Upper lobe of left lung (tissue), 6 donors: ENCODE results near the gene SLC25A31. TPM values are rescaled to one million over a fixed set of nuclear protein-coding genes. Genes with fewer than 3 reads are reported as not detected.

ENCODE experiments used
- ATAC-seq, 2 donors: fragments of 200-7000 bp; cut with Tn5 transposase; one replicate each; pipeline ENCODE4 v1.9.1; 2022; ENCODE audit warnings: mild to moderate bottlenecking in 2 of 2, moderate library complexity in 2 of 2; ENCODE audit not compliant: low FRiP score in 2 of 2
- DNase-seq, 2 donors: peaks; one replicate each; pipeline ENCODE4 v3.0.0-alpha.2; 2019 to 2020
- H3K27ac ChIP-seq, 4 donors: fragments of 200-600 bp; sonication (generic); one replicate each; pipeline ENCODE4 v1.5.1; 2016 to 2019
- H3K27me3 ChIP-seq, 4 donors: fragments of 200-600 bp; sonication (generic); one replicate each; pipeline ENCODE4 v1.5.1; 2017 to 2019
- H3K36me3 ChIP-seq, 4 donors: fragments of 200-600 bp; sonication (generic); one replicate each; pipeline ENCODE4 v1.5.1; 2016 to 2019
- H3K4me1 ChIP-seq, 4 donors: fragments of 200-600 bp; sonication (generic); one replicate each; pipeline ENCODE4 v1.5.1; 2018 to 2019
- H3K4me3 ChIP-seq, 4 donors: fragments of 200-600 bp; sonication (generic); one replicate each; pipeline ENCODE4 v1.5.1; 2017 to 2019; ENCODE audit warnings: mild to moderate bottlenecking in 2 of 4, moderate library complexity in 1 of 4
- H3K9me3 ChIP-seq, 4 donors: fragments of 200-600 bp; sonication (generic); one replicate each; pipeline ENCODE4 v1.5.1; 2018 to 2019
- CTCF ChIP-seq, 6 experiments: fragments of 450-650 bp in 4 of 6; fragments of 200-600 bp in 2 of 6; sonication (generic) in 2 of 6; IDR thresholded peaks; one replicate each; pipeline ENCODE4 v1.5.1; 2016 to 2019; ENCODE audit warnings: antibody characterized with exemption in 6 of 6
- EP300 ChIP-seq, 4 donors: sonication (generic); formaldehyde crosslinking; IDR thresholded peaks; one replicate each; pipeline ENCODE4 v1.5.1; 2017; ENCODE audit warnings: antibody characterized with exemption in 4 of 4, control low read depth in 2 of 4
- POLR2A ChIP-seq, 4 donors: fragments of 450-650 bp; IDR thresholded peaks; one replicate each; pipeline ENCODE4 v1.5.1; 2016 to 2017; ENCODE audit warnings: antibody characterized with exemption in 4 of 4, mild to moderate bottlenecking in 2 of 4
- POLR2AphosphoS5 ChIP-seq, 2 donors: sonication (generic); formaldehyde crosslinking; IDR thresholded peaks; one replicate each; pipeline ENCODE4 v1.5.1; 2017; ENCODE audit warnings: antibody characterized with exemption in 2 of 2
- WGBS, 2 donors: methylation state at CpG; one replicate each; pipeline ENCODE4 v1.1.5; 2017 to 2018; 5-methylcytosine and 5-hydroxymethylcytosine counted together
- total RNA-seq, 6 donors: library from RNA; depleted of rRNA in 4 of 6; stranded (reverse); fragments of >200 nt in 4 of 6; gene quantifications; one replicate each; pipeline versions ENCODE4 v1.1.0 to v1.2.1, GENCODE V29; 2016 to 2021
- donor health status: DM: no; HTN: no; CAD: no; lungs with moderate emphysema.
- donor health status: DM: no; HTN: yes; CAD: no; lungs with severe emphysema.

Gene SLC25A31
- total RNA-seq, 6 donors from 2014 or later = not detected

- DNase-seq (peak; percentile 50 to 91), ATAC-seq (peak; percentile 80)
- H3K36me3 ChIP-seq = no peaks in the 10 kb centered on the region
- TF ChIP-seq EP300 (IDR thresholded peaks at IDR 0.05) (no peak), POLR2A (IDR thresholded peaks at IDR 0.05) (no peak), CTCF (IDR thresholded peaks at IDR 0.05) (no peak), POLR2AphosphoS5 (IDR thresholded peaks at IDR 0.05) (no peak)
- WGBS, 2 donors = 19 to 22% methylated on average over 25 to 36 of the region's 43 CpGs
- peaks cover 0 to 21% (median 11%) of the 10 kb centered on the region in 4 donors for H3K4me1 ChIP-seq
- no peaks in the 10 kb centered on the region for H3K9me3 ChIP-seq
- H3K4me3 ChIP-seq = peak overlapping the region; percentile 60 to 77 (median 70)
- H3K27ac ChIP-seq = peak overlapping the region; percentile 21 to 78 (median 65)
- H3K27me3 ChIP-seq = no peaks in the 10 kb centered on the region
Observed at GRCh38 chr4:127781300-127782024, 51.3 kb downstream of the SLC25A31 start.

- Histone ChIP-seq H3K4me1 (peaks cover 0 to 21% (median 11%) of the 10 kb centered on the region in 4 donors), H3K27ac (peak overlapping the region; percentile 21 to 78 (median 65)), H3K9me3 (no peaks in the 10 kb centered on the region), H3K27me3 (no peaks in the 10 kb centered on the region), H3K4me3 (peak overlapping the region; percentile 60 to 77 (median 70)), H3K36me3 (no peaks in the 10 kb centered on the region)
- DNase-seq (peak; percentile 81 to 96), ATAC-seq (peak in 1 of 2 donors; percentile 97)
- no peak for TF ChIP-seq CTCF (IDR thresholded peaks at IDR 0.05)
- no peak for TF ChIP-seq EP300 (IDR thresholded peaks at IDR 0.05)
- TF ChIP-seq POLR2A (IDR thresholded peaks at IDR 0.05) = no peak
- no peak for TF ChIP-seq POLR2AphosphoS5 (IDR thresholded peaks at IDR 0.05)
- 0% methylated on average over 1 of the region's 30 CpGs; no CpG with 5 or more reads in 1 of the 2 donors for WGBS, 2 donors
Observed at GRCh38 chr4:127782025-127782274, 51.8 kb downstream of the SLC25A31 start.

- TF ChIP-seq POLR2A (IDR thresholded peaks at IDR 0.05) = peak in 3 of 4 donors; percentile 40 to 59 (median 46)
- TF ChIP-seq EP300 (IDR thresholded peaks at IDR 0.05) = no peak
- TF ChIP-seq POLR2AphosphoS5 (IDR thresholded peaks at IDR 0.05) = peak in 1 of 2 donors; percentile 67
- peak in 5 of 6 experiments; percentile 25 to 64 (median 47) for TF ChIP-seq CTCF (IDR thresholded peaks at IDR 0.05)
- peak; percentile 47 to 70 for DNase-seq
Observed at GRCh38 chr4:127782275-127783025, 52.2 kb downstream of the SLC25A31 start, which contains the start of gene HSPA4L. Gene HSPA4L, plus strand, starts transcription at chr4:127782322. Its CDS starts 229 bp downstream, at chr4:127782551.

GRCh38 chr4:127783026-127783769 lies 53.0 kb downstream of the SLC25A31 start:
- H3K9me3 ChIP-seq = no peaks in the 10 kb centered on the region
- H3K27me3 ChIP-seq = no peaks in the 10 kb centered on the region
- ATAC-seq (peak; percentile 76 to 78), DNase-seq (peak in 1 of 2 donors; percentile 61)
- H3K4me3 ChIP-seq = peak overlapping the region; percentile 60 to 77 (median 70)
- 16 to 22% methylated on average over 25 of the region's 25 CpGs for WGBS, 2 donors
- H3K4me1 ChIP-seq = peaks cover 0 to 21% (median 11%) of the 10 kb centered on the region in 4 donors
- no peak for TF ChIP-seq POLR2A (IDR thresholded peaks at IDR 0.05)
- no peak for TF ChIP-seq EP300 (IDR thresholded peaks at IDR 0.05)
- TF ChIP-seq POLR2AphosphoS5 (IDR thresholded peaks at IDR 0.05) = peak in 1 of 2 donors; percentile 3
- no peak for TF ChIP-seq CTCF (IDR thresholded peaks at IDR 0.05)
- H3K27ac ChIP-seq = peak overlapping the region in 2 of 4 donors; percentile 4 to 78
- H3K36me3 ChIP-seq = no peaks in the 10 kb centered on the region

More at GRCh38 chr4:127782275-127783025, 52.2 kb downstream of the SLC25A31 start, which contains the start of gene HSPA4L:
- no peaks in the 10 kb centered on the region for H3K36me3 ChIP-seq
- 0 to 1% methylated on average over 17 to 44 of the region's 63 CpGs for WGBS, 2 donors
- H3K27ac ChIP-seq = peak within 1 kb of the TSS; percentile 21 to 78 (median 65)
- peaks cover 0 to 21% (median 11%) of the 10 kb centered on the region in 4 donors for H3K4me1 ChIP-seq
- peak; percentile 61 to 97 for ATAC-seq
- peak within 1 kb of the TSS; percentile 60 to 77 (median 70) for H3K4me3 ChIP-seq
- H3K27me3 ChIP-seq = no peaks in the 10 kb centered on the region
- H3K9me3 ChIP-seq = no peaks in the 10 kb centered on the region
